K562 (cell line): ENCODE results near the gene CARD8. TPM values are rescaled to one million over a fixed set of nuclear protein-coding genes. Genes with fewer than 3 reads are reported as not detected.

Experiments used
- BRF1 ChIP-seq: IDR thresholded peaks from 3 replicates; pipeline ENCODE4 v1.6.1; 2011; ENCODE audit warnings: borderline replicate concordance, mild to moderate bottlenecking; ENCODE audit not compliant: insufficient read length; ENCODE audit errors: extremely low read depth
- CEBPG ChIP-seq, 3 experiments: fragments of 200-800 bp in 1 of 3; sonication (Bioruptor generic) in 1 of 3; sonication (generic) in 1 of 3; formaldehyde crosslinking in 1 of 3; IDR thresholded peaks in 2 of 3; conservative IDR thresholded peaks in 1 of 3; 2 replicates each; pipeline versions ENCODE4 v1.6.1 to v1.8.0; 2016 to 2022; ENCODE audit warnings: missing compliant biosample characterization in 2 of 3, missing genetic modification characterization in 2 of 3, mild to moderate bottlenecking in 1 of 3, missing genetic modification reagents in 1 of 3
- CREB3L1 ChIP-seq: fragments of 450-650 bp; IDR thresholded peaks from 2 replicates; pipeline ENCODE4 v1.6.1; 2014; ENCODE audit warnings: low read depth, mild to moderate bottlenecking, moderate library complexity, borderline replicate concordance
- DACH1 ChIP-seq: fragments of 450-650 bp; IDR thresholded peaks from 2 replicates; pipeline ENCODE4 v1.6.1; 2018; ENCODE audit not compliant: partially characterized antibody
- E2F1 ChIP-seq: sonication (generic); formaldehyde crosslinking; IDR thresholded peaks from 2 replicates; pipeline ENCODE4 v1.8.1; 2023; ENCODE audit warnings: mild to moderate bottlenecking, missing genetic modification reagents, moderate library complexity
- ETV5 ChIP-seq: sonication (generic); formaldehyde crosslinking; IDR thresholded peaks from 2 replicates; pipeline ENCODE4 v1.4.0; 2020; ENCODE audit warnings: low read depth, mild to moderate bottlenecking, missing genetic modification reagents
- GTF2F1 ChIP-seq: IDR thresholded peaks from 2 replicates; pipeline ENCODE4 v1.6.1; 2011; ENCODE audit warnings: low read depth, low read length, improper control_type of control experiment
- MAFK ChIP-seq: IDR thresholded peaks from 2 replicates; pipeline ENCODE4 v1.6.1; 2011; ENCODE audit warnings: low read length, improper control_type of control experiment
- PRMT5 ChIP-seq: sonication (generic); formaldehyde crosslinking; IDR thresholded peaks from 2 replicates; pipeline ENCODE4 v1.5.0; 2020; ENCODE audit warnings: missing genetic modification reagents
- SMARCA4 ChIP-seq: fragments of 450-650 bp; IDR thresholded peaks from 2 replicates; pipeline ENCODE4 v1.6.1; 2016
- SMARCC2 ChIP-seq: fragments of 450-650 bp; IDR thresholded peaks from 2 replicates; pipeline ENCODE4 v1.6.1; 2017; ENCODE audit warnings: antibody characterized with exemption, moderate library complexity, mild to moderate bottlenecking, low read depth
- SNIP1 ChIP-seq: fragments of 450-650 bp; IDR thresholded peaks from 2 replicates; pipeline ENCODE4 v1.7.1; 2017; ENCODE audit warnings: low read depth, mild to moderate bottlenecking
- STAT5A ChIP-seq: IDR thresholded peaks from 2 replicates; pipeline ENCODE4 v1.6.1; 2012; ENCODE audit warnings: low read length, inconsistent platforms, borderline replicate concordance
- WHSC1 ChIP-seq: IDR thresholded peaks from one replicate; pipeline ENCODE4 v1.6.1; 2012; ENCODE audit warnings: low read length, control low read depth, inconsistent platforms
- ZBTB34 ChIP-seq: fragments of 250-450 bp; sonication (Bioruptor Pico); IDR thresholded peaks from 2 replicates; pipeline ENCODE4 v1.8.0; 2021; ENCODE audit warnings: mild to moderate bottlenecking, moderate library complexity
- ZNF217 ChIP-seq: sonication (generic); formaldehyde crosslinking; IDR thresholded peaks from 2 replicates; pipeline ENCODE4 v1.8.0; 2022; ENCODE audit warnings: mild to moderate bottlenecking, missing genetic modification reagents
- ZNF75A ChIP-seq: fragments of 450-650 bp; formaldehyde crosslinking; IDR thresholded peaks from 2 replicates; pipeline ENCODE4 v1.4.0; 2020; ENCODE audit warnings: mild to moderate bottlenecking
- polyA plus RNA-seq, 8 experiments: library from polyadenylated mRNA; depleted of rRNA in 4 of 8; stranded (reverse) in 5 of 8; unstranded in 3 of 8; fragments of >200 nt; fragmentation: Nextera tagmentation in 2 of 8; fragmentation: Illumina TruSeq in 1 of 8; extraction: Ambion mirVana in 2 of 8; extraction: Trizol in 1 of 8; gene quantifications; 2 replicates each; pipeline versions ENCODE4 v1.2.1 to v1.2.3, GENCODE V29; 2011 to 2014; ENCODE audit warnings: inconsistent platforms in 1 of 8, missing spikeins in 1 of 8
- total RNA-seq, 7 experiments: library from RNA; depleted of rRNA in 6 of 7; stranded (reverse); fragments of >200 nt in 6 of 7; fragmentation: Illumina TruSeq in 2 of 7; extraction: Trizol in 2 of 7; gene quantifications; 2 replicates each; pipeline versions ENCODE4 v1.2.1 to v1.2.3, GENCODE V29; 2011 to 2021; ENCODE audit warnings: low replicate concordance in 1 of 7

The CARD8 gene
- total and polyA plus RNA-seq, 9 of the 15 experiments (the other 6 are each of a cell fraction or from before 2014, with no cell fraction given) = 11.5 to 26.4 (median 20.8) TPM

GRCh38 chr19:48203794-48204628 lies 51.7 kb downstream of the CARD8 start (continued):
- TF ChIP-seq DACH1 (no peak), ZNF75A (CRISPR knock-in tag) (no peak), ETV5 (no peak), SNIP1 (no peak), E2F1 (CRISPR knock-in tag) (peak; percentile 92), BRF1 (no peak), CREB3L1 (peak; percentile 49; the same call in 1 of the 2 replicates), GTF2F1 (no peak; the same call in 1 of the 2 replicates), SMARCA4 (0 out of 2 replicates have a peak, but pooled peaks have one; percentile 0), ZNF217 (CRISPR knock-in tag) (no peak), ZBTB34 (no peak), MAFK (no peak), STAT5A (no peak), PRMT5 (CRISPR knock-in tag) (no peak), CEBPG (CRISPR knock-in tag; IDR thresholded peaks at IDR 0.05) (no peak), CEBPG (tag; conservative IDR thresholded peaks at IDR 0.05 in 1 of 2, IDR thresholded peaks at IDR 0.05 in 1 of 2) (no peak), WHSC1 (no peak), SMARCC2 (no peak; the same call in 1 of the 2 replicates)
